Fibroblast of upper back skin (primary cell): ENCODE measurements around the gene COL11A2.

Experiments used
- DNase-seq: peaks from one replicate; pipeline ENCODE4 v3.0.0-alpha.2; 2013

Gene COL11A2

GRCh38 chr6:33171016-33171879 lies 21.0 kb downstream of the COL11A2 start:
- no peak for DNase-seq

- DNase-seq = no peak
Observed at GRCh38 chr6:33170176-33171015, 21.9 kb downstream of the COL11A2 start.

GRCh38 chr6:33169291-33170175 lies 22.7 kb downstream of the COL11A2 start:
- no peak for DNase-seq

- no peak for DNase-seq
Observed at GRCh38 chr6:33168639-33169038, 23.6 kb downstream of the COL11A2 start.

- DNase-seq = no peak
Observed at GRCh38 chr6:33168284-33168601, 24.0 kb downstream of the COL11A2 start.

- DNase-seq = no peak
Observed at GRCh38 chr6:33167374-33168283, 24.6 kb downstream of the COL11A2 start.

GRCh38 chr6:33166811-33167210 lies 25.5 kb downstream of the COL11A2 start:
- DNase-seq = no peak

GRCh38 chr6:33166363-33166762 lies 25.9 kb downstream of the COL11A2 start:
- no peak for DNase-seq

GRCh38 chr6:33165581-33166258 lies 26.5 kb downstream of the COL11A2 start:
- DNase-seq = no peak

- no peak for DNase-seq
Observed at GRCh38 chr6:33164665-33165373, 27.4 kb downstream of the COL11A2 start.

- no peak for DNase-seq
Observed at GRCh38 chr6:33164176-33164575, 28.1 kb downstream of the COL11A2 start.

GRCh38 chr6:33163540-33163939 lies 28.7 kb downstream of the COL11A2 start:
- DNase-seq = no peak

- peak; percentile 62 for DNase-seq
Observed at GRCh38 chr6:33161354-33162331, 30.6 kb downstream of the COL11A2 start.

- peak; percentile 83 for DNase-seq
Observed at GRCh38 chr6:33160728-33161344, 31.4 kb downstream of the COL11A2 start.

- no peak for DNase-seq
Observed at GRCh38 chr6:33160096-33160495, 32.2 kb downstream of the COL11A2 start.

- no peak for DNase-seq
Observed at GRCh38 chr6:33156964-33157363, 35.3 kb downstream of the COL11A2 start.

GRCh38 chr6:33156561-33156960 lies 35.7 kb downstream of the COL11A2 start:
- no peak for DNase-seq

- DNase-seq = no peak
Observed at GRCh38 chr6:33154349-33154748, 37.9 kb downstream of the COL11A2 start.

GRCh38 chr6:33151050-33151449 lies 41.2 kb downstream of the COL11A2 start:
- DNase-seq = no peak
